ENCODE results near the gene KCTD17.

DNA sequence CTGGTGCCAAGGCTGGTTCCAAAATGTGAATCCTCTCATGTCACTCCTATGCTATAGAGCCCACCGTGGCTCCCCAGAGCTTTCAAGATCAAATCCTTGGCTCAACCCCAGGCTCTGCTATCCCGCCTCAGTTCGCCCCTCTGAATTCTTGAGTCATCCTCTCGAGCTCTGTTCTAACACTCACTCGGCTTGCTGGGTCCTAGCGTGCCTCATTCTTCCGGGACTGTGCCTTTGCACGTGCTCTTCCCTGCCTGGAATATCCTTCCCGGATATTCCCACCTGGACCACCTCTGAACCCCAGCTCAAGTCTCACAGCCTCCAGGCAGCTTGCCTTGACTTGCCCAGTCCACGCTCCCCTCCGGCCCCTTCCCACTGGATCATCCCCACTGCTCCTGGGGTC, 13.0 kb downstream of the KCTD17 start:
- no peak for TF ChIP-seq CTCF (IDR thresholded peaks at IDR 0.05; ENCODE audit: insufficient read depth, low read length)
- TF ChIP-seq POLR2AphosphoS5 (IDR thresholded peaks at IDR 0.05; ENCODE audit: low read depth) = no peak

Measured in HL-60 (cell line).